NCI-H2029 treated with DMSO at 0.1 percent for 48 hours (cell line): ENCODE data around the gene ANXA11.
"Not testable (repeated sequence)": the region's sequence is repeated elsewhere in the genome, so short reads cannot be mapped to it uniquely, and the experiment has no call there.

Experiments used
- DNase-seq: peaks from one replicate; lab custom pipeline; 2025; lab: John Stamatoyannopoulos, UW

ANXA11 gene

DNA sequence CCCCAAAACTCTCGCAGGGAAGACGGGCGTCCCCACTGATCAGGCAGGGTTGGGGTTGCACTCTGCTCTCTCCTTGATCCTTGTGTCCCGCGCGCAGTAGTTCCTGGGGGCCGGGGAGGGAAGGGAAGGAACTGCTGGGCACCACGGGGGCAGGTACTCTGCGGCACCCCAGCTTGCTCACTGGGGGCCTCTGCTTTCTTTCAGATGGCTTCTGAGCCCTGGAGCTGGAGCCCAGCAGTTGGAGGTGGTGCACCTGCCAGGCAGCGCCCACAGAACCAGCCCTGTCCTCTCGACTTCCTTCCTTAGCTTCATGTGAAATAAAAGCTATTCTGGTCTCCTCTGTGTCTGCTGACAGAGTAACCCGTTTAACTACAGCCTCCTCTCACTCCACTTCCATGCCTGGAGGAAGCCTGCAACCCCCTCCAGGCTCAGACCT is 60.6 kb downstream of the ANXA11 start:
- DNase-seq: no peak

DNA sequence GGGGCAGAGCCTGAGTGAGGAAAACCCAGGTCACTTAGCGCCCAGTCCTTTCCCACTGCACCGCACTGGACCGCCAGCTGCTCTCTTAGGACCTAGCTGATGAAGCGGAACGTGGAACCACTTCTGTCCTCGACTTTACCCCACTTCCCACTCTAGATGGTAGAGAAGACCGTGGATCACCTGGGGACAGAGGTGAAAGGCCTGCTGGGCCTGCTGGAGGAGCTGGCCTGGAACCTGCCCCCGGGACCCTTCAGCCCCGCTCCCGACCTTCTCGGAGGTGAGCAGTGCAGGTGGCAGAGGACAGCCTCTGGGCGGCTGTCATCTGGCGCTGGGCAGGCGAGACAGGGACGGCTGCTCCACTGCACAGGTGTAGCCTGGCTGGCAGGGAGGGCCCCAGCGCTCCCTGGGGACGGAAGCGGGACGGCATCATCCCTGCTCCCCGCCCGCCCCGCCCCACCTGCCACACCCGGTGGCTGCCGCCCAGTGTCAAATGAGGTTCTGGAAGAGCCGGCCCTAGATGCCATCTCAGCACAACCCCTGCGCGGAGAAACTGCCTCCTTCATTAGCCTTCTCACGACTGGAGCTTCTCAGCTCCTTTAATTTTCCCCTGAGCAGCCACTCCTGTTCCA is 61.2 kb downstream of the ANXA11 start:
- no peak for DNase-seq

DNA sequence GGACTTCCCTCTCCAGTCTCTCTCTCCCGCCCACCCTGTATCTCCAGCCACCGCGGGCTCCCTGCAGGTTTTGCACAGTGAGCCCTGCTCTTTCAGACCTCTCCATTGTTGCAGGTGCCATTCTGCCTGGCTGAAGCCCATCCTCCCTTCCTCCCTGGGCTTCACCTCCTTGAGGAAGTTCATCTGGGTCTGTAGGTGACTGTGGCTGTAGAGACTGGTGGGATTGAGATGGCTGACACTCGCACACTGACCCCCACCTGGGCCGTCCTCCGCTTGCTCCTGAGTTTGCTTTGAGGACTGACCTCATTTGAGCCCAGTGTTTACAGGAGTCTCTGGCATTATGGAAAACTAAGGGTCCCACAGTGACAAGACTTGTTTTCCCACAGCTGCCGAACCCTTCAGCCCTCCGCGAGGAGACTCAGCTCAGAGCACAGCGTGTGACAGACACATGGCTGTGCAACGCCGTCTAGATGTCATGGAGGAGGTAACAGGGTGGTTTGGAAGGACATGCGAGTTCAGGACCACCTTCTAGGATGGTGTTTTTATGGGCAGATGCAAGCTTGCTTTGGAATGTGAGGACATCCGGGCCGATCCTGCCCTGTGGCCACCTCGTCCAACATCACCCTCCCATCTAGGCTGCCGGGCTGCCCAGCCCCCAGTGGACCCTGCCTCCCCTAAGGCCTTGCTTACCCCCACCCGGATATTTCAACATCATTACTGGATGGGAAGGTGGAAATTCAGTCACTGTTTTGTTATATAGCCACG is 63.5 kb downstream of the ANXA11 start:
- no peak for DNase-seq

DNA sequence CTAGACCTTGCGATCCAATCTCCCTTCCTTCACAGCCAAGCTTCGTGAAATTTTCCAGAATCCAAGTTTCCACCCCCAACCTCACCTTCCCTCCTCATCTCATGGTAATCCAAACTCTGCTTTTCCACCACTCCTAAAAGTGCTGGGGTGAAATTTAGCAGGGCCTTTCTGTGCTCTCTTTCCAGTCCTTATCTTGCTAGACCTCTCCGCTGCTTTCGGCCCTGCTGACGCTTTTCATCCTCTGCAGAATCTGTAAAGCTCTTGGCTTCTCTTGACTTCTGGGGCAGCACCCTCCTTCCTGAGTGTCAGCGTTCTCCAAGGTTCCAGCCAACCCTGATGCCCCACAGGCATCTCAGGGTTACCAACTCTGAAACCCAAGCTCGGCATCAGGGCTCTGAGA is 65.1 kb downstream of the ANXA11 start:
- DNase-seq: no peak

DNA sequence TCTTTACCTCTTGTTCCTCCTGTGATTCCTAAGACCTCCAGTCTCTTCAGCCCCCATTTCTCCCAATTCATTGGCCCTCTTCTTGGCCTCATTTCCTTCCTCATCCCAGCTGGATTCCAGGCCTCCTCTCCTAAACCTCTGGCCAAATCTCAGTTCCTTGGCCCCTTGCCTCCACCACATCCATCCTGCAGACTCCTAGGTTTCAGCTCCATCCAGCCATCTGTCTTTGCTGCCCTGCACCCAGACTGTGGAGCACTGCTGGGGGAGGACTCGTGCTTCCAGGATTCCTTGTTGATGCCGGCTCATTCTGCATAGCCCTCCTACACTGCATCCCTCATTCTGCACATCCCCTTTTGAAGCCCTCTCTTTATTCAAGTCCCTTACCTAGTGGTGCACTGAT is 66.1 kb downstream of the ANXA11 start:
- no peak for DNase-seq

DNA sequence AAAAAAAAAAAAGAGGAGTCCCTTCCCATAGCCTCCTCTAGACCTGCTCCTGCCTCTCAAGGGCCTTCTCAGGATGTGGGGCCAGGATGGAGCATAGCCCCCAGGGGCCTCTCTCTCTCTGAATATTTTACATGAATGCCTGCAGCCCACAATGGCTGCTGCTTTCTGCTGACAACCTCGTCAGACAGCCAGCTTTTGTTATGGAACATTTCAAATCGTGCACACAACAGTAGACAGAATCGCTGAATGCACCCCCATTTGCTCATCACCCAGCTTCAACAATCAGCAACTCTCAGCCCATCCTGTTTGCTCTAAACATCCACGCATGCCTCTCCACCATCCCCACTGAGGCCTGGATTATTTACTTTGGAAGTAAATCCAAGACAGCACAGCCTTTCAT is 67.4 kb downstream of the ANXA11 start:
- DNase-seq: no peak

DNA sequence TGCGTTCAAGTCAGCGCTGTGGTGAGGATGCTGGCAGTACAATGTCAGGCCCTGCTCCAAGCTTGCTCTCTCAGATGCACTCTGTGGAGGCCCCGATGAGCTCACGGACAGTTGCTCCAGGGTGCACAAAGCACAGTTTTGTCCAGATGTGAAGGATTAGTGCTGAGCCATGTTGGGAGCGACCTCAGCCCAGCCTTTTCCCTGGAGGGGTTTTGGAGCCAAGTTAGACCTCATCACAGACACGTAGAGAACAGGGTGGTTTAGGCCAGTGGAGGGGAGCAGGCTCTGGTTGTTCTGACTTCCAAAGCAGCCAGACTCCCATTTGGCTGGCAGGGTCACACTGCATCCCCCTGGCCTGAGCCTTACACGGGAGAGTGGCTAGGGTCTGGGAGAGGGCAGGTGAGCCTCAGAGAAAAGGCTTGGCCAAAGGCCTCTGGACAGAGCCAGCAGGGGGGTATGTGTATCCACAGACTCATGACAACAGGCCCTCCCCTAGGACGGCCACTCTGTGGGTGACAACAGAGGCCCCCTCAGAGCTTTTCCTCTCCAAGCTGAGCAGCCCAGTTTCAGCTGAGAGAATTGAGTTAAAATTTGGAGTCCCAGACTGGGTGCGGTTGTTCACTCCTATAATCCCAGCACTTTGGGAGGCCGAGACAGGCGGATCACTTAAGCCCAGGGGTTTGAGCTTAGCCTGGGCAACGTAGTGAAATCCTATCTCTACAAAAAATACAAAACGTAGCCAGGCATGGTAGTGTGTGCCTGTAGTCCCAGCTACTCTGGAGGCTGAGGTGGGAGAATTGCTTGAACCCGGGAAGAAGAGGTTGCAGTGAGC is 68.1 kb downstream of the ANXA11 start:
- DNase-seq: no peak

DNA sequence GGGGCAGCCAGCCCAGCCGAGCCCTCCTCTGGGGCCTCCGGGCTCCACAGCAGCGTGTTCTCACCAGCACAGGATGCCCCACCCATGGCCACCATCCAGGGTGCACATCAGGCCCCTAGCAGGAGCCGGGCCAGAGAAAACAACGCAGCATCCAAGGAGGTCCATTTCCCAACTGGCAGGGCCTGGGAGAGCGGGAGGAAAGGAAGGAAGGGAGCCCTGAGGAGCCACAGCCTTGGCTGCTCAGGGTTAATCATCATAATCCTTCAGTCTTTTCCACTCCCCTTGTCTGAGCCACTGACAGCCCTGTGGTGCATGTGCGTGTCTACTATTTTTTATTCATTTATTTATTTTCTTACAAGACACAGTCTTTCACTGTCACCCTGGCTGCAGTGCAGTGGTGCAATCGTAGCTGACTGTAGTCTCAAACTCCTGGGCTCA is 69.2 kb downstream of the ANXA11 start:
- no peak for DNase-seq

DNA sequence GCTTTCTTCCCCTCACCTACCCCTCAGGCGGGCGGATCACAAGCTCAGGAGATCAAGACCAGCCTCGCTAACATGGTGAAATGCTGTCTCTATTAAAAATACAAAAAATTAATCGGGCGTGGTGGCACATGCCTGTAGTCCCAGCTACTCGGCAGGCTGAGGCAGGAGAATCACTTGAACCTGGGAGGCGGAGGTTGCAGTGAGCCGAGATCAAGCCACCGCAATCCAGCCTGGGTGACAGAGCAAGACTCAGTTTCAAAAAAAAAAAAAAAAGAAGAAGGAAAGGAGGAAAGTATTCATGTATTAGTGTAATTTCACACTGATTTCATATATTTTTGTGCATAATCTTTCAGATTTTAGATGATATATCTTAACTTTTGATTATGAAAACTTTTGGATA is 71.7 kb downstream of the ANXA11 start:
- DNase-seq: not testable (repeated sequence)

DNA sequence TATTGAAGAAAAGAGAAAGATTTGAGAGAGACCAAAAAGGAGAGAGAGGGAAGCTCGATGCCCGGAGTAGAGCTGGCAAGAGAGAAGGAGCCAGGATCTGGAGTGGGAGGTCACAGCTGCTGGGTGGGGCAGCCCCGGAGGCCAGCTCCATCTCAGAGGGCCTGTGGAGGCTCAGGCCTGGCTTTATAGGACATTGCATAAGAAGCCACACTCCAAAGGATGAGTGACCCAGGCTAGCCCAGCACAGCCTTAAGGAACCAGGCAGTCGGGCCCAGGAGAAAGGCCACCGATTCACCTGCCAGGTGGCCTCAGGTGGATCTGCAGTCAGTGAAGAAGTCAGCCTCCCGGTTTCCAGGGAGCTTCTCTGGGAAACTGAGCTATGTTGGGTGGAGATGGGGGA is 72.1 kb downstream of the ANXA11 start:
- no peak for DNase-seq

DNA sequence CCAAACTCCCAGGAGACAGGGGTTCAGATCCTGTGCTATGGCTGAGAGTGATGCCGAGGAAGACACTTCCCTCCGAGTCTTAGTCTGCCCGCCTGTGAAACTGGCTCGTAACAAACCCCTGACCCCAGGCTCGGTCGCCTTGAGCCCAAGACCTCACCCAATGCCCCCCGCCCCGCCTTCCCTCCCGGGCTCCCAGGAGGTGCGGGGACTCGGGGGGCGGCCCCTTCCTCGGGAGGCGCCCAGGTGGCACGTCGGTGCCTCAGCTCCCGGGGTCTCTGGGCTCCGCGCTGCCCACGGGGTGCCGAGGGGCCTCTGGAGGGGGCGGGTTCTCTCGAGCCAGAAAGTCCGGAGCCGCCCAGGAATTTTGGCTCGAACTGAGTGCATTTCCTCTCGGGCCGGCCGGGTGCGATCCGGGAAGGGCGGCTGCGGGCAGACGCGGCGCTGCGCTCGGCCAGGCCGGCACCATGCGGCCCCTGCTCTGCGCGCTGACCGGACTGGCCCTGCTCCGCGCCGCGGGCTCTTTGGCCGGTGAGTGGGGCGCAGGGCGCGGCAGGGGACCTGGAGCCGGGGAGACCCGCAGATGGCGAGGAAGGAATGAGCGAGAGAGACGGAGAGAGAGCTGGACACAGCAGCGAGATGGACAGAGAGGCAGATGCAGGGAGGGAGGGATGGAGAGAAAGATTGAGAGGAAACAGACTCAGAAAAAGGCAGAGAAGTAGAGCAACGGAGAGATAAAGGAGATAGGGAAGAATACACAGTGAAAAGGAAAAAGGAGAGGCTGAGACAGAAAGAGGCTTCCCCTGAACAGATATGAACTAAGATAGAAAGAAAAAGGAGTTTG is 72.8 kb downstream of the ANXA11 start, which contains the start of gene PLAC9:
Gene PLAC9, plus strand, starts transcription at position 432 of the 841 bp plus-strand sequence. Its CDS starts 33 bp downstream, at position 465.
- no peak for DNase-seq

DNA sequence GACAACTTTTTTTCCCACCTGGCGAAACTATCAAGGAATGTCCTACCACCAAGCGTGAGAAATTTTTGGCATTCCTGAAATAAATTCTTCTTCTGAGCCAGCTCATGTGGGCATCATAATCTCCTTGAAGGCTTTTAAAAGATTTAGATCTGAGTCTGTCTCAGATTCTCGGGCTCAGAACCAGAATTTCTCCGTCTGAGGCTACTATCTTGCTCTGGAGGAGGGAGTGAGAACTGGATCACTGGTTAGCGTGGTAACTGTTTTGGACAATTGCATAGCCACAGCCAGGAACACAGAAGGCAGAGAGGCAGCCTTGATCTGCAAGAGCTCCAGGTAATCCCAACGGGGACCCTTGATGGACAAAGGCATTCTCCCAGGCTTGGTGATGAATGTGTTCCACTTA is 73.8 kb downstream of the ANXA11 start:
- DNase-seq: no peak

DNA sequence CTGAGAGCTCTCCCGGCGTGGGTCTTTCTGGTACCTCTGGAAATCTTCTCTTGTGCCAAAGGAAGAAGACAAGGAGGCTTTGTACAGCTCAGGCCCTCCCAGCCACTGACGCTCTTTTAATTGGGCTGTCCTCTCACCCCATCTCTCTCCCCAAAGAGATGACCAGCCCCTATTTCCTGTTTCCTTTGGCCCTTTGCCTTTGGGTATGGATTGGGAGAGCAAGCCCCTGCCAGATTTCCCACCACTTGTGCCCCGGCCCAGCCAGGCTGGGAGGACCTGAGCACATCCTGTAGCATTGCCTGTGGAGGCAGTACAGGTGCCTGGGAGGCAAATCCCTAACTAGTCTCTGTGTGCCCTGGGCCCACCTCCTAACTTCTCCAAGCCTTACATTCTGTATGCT is 78.5 kb downstream of the ANXA11 start:
- no peak for DNase-seq

DNA sequence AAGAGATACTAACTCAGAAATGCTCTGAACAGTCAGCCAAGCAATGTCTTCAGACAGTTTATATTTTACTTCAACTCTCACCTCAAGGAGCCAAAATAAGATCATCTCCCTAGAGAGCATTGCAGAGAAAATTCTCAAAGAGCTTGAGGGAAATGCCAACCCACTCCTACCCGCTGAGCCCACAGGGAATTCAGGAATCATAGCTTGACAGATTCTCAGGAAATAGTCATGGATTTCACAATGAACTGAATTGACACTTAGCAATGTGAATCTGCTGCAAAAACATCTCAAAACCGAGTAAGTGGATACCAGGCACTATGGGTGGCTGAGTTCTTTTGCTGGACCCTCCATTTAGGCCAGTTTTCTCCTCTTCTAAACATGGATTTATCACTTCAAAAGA is 82.6 kb downstream of the ANXA11 start:
- DNase-seq: no peak

DNA sequence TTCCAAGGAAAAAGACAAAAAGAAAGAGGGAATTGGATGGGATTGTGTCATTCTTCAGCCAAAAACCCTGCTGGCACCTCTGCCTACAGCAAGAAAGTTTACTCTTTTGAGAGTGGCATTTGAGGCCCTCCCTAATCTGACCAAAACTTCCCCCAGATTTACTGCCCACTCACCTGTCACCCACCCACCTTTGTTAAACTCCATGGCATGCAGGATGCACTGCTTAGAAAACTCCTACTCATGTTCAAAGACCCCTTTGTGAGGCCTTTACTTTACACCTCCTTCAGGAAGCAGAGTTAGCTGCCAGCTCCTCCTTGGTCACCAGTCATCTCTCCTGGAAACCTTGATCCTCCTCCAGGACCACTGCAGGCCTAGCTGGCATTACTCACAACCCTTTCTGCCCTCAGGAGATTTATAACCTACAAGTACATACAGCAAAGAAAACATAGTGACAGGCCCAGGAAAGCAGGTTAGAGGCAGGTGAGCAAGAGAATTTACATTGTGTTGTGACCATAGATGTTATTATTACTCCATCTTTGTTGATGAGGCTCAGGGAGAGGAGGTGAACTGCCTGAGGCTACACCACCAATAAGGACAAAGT is 83.1 kb downstream of the ANXA11 start:
- no peak for DNase-seq

DNA sequence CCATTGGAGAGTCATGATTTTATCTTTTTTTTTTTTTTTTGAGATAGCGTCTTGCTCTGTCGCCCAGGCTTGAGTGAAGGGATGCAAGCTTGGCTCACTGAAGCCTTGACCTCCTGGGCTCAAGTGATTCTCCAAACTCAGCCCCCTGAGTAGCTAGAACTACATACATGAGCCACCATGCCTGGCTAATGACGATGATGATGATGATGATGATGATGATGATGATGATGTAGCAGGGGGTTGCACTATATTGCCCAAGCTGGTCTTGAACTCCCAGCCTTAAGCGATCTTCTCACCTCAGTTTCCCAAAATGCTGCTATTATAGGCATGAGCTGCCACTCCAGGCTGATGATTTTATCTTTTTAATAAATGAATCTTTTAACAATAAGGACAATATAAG is 86.7 kb downstream of the ANXA11 start:
- no peak for DNase-seq

DNA sequence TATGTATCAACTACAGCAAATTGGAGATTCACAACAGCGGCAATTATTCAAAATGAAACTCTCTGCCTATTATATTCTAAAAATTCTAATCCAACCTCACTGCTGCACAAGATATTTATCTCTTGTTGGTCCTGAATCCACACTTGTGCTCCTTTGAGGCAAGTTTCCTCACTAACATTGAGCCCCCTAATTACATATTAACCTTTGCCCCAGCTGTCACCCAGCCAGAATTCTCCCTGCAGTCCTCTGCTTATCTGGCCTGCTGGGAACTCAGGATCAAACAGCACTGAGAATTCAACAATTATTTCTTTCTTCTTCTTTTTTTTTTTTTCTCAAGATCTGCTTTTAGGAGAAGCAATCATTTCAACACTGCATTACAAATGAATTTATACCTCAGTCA is 94.4 kb downstream of the ANXA11 start:
- no peak for DNase-seq

DNA sequence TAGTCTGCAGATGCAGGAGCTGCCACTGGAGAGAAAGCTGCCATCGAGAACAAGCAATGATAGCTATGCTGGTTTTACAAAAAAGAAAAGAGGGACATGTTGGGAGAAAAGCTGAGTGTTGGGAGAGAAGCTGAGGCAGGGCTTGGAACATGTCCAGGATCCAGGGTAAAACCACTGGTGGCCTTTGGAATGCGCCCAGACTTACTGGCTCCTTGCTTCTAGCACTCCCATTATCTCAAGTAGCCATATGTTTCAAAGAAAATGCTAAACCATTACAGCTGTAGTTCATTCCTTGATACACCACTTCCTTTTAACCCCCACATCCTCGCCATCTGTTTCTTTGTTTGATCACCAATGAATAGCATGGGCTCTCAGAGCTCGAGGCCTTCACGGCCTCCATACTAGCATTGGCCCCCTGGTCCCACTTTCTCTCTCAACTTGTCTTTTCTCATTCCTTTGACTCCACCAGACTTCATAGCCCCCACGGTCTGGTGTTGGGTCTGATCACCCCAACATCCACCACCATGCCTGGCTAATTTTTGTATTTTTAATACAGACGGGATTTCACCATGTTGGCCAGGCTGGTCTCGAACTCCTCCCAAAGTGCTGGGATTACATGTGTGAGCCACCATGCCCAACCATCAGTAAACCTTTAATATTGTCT is 96.6 kb downstream of the ANXA11 start:
- DNase-seq: no peak

DNA sequence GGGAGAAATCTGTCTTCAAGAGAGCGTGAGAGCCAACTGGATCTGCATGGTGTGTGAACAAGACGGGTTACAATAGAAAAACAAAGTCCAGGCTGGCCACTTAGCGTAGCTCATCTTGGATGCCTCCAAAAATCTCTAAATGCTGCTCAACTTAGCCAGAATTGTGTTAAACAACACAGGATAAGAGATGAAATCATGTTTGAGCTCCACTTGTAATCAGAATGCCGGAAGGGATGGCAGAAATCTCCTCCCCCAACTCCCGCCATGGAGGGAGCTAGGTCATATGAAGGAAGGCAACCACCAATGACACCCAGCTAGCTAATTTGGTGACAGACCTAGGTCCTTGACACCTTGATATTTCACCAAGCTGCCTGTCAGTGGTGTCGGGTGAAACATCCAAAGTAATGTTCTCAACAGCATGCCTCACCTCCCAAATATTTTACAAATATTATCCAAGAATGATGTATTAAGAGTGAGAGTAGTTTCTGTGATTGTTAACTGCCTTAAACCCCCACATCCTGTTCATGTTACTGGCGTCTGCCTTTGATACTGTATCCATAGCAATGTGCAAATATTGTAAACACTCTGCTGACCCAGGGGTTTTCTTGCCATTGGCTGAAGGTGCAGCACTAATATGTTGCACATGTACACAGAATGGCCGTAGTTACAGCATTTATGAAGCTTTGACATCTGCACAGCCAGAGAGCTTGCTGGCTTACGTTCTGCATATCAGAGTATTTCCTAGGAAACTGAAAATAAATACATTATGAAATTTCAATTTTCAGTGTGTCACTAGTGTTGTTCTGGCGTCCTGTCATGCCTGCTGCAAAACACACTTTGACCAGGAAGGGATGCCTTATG is 101.0 kb downstream of the ANXA11 start:
- DNase-seq: no peak
